Mesendoderm (in vitro differentiated cells): ENCODE measurements around the gene THSD7A.
A peak's percentile ranks its signal among the peaks of the same experiment; 100 is the strongest.

ENCODE experiments used
- DNase-seq: peaks from one replicate; pipeline ENCODE4 v3.0.0; 2013
- H2AK5ac ChIP-seq: 2 replicates; pipeline ENCODE4 v1.6.1; 2013; ENCODE audit warnings: low read length, inconsistent platforms
- H2BK120ac ChIP-seq: 2 replicates; pipeline ENCODE4 v1.6.1; 2013; ENCODE audit warnings: low read depth, mild to moderate bottlenecking, low read length, moderate library complexity, mixed read lengths
- H2BK15ac ChIP-seq: replicated peaks from 2 replicates; pipeline ENCODE4 v1.6.1; 2013; ENCODE audit warnings: low read depth, mild to moderate bottlenecking, moderate library complexity
- H2BK5ac ChIP-seq: 2 replicates; pipeline ENCODE4 v1.6.1; 2013; ENCODE audit warnings: low read length, inconsistent platforms
- H3K18ac ChIP-seq: 2 replicates; pipeline ENCODE4 v1.6.1; 2013; ENCODE audit warnings: mild to moderate bottlenecking, low read length, mixed read lengths
- H3K23ac ChIP-seq: one replicate; pipeline ENCODE4 v1.6.1; 2013; ENCODE audit warnings: low read length
- H3K27ac ChIP-seq: 2 replicates; pipeline ENCODE4 v1.5.1; 2013; ENCODE audit warnings: low read depth, mild to moderate bottlenecking, inconsistent platforms, low read length, moderate library complexity
- H3K27me3 ChIP-seq: 2 replicates; pipeline ENCODE4 v1.6.1; 2013; ENCODE audit warnings: low read length, control low read depth, mild to moderate bottlenecking, inconsistent platforms; ENCODE audit not compliant: insufficient read depth, poor library complexity
- H3K36me3 ChIP-seq: 2 replicates; pipeline ENCODE4 v1.6.1; 2013; ENCODE audit warnings: low read length, inconsistent platforms; ENCODE audit not compliant: control insufficient read depth, insufficient read depth
- H3K4ac ChIP-seq: one replicate; pipeline ENCODE4 v1.6.1; 2013; ENCODE audit warnings: low read depth, mild to moderate bottlenecking, low read length, moderate library complexity
- H3K4me1 ChIP-seq: 2 replicates; pipeline ENCODE4 v1.6.1; 2013; ENCODE audit warnings: low read depth, low read length, inconsistent platforms; ENCODE audit not compliant: control insufficient read depth
- H3K4me2 ChIP-seq: 2 replicates; pipeline ENCODE4 v1.6.1; 2013; ENCODE audit warnings: low read length
- H3K4me3 ChIP-seq: 2 replicates; pipeline ENCODE4 v1.5.1; 2013; ENCODE audit warnings: mild to moderate bottlenecking, low read length
- H3K56ac ChIP-seq: one replicate; pipeline ENCODE4 v1.6.1; 2013; ENCODE audit warnings: low read length
- H3K79me1 ChIP-seq: 2 replicates; pipeline ENCODE4 v1.6.1; 2013; ENCODE audit warnings: low read length, inconsistent platforms
- H3K79me2 ChIP-seq: 2 replicates; pipeline ENCODE4 v1.6.1; 2013; ENCODE audit warnings: mild to moderate bottlenecking, low read length; ENCODE audit not compliant: control insufficient read depth, insufficient read depth
- H3K9ac ChIP-seq: 2 replicates; pipeline ENCODE4 v1.6.1; 2013; ENCODE audit warnings: low read length, inconsistent platforms
- H4K5ac ChIP-seq: one replicate; pipeline ENCODE4 v1.6.1; 2013; ENCODE audit warnings: low read length
- H4K8ac ChIP-seq: one replicate; pipeline ENCODE4 v1.6.1; 2013; ENCODE audit warnings: low read depth, mild to moderate bottlenecking, control low read depth, low read length, moderate library complexity
- WGBS: extraction: QIAGEN DNeasy Blood & Tissue Kit; methylation state at CpG from one replicate; pipeline ENCODE4 v1.1.7; 2013; ENCODE audit warnings: low lambda C conversion rate, missing lambda C conversion rate; ENCODE audit not compliant: insufficient coverage; ENCODE audit errors: extremely low coverage; 5-methylcytosine and 5-hydroxymethylcytosine counted together

Gene THSD7A

GRCh38 chr7:11620406-11621253 is 211.4 kb downstream of the THSD7A start:
- H3K4me2 ChIP-seq: no peak overlapping the region
- no peak overlapping the region for H3K23ac ChIP-seq
- H4K5ac ChIP-seq: no peak overlapping the region
- H3K18ac ChIP-seq: no peak overlapping the region
- H2BK15ac ChIP-seq: no peak overlapping the region
- DNase-seq: no peak
- H3K4ac ChIP-seq: no peak overlapping the region
- no peak overlapping the region for H3K9ac ChIP-seq
- H3K36me3 ChIP-seq: no peaks in the 10 kb centered on the region
- no peak overlapping the region for H4K8ac ChIP-seq
- no peak overlapping the region for H2BK120ac ChIP-seq
- no peak overlapping the region for H2AK5ac ChIP-seq
- WGBS: no CpG with 5 or more reads among the region's 5 CpGs
- no peak overlapping the region for H2BK5ac ChIP-seq
- no peaks in the 10 kb centered on the region for H3K79me1 ChIP-seq
- no peaks in the 10 kb centered on the region for H3K79me2 ChIP-seq
- H3K27me3 ChIP-seq: no peaks in the 10 kb centered on the region
- H3K4me1 ChIP-seq: no peaks in the 10 kb centered on the region
- no peak overlapping the region for H3K4me3 ChIP-seq
- no peak overlapping the region for H3K56ac ChIP-seq
- H3K27ac ChIP-seq: no peak overlapping the region

- Histone ChIP-seq H2AK5ac (no peak overlapping the region), H3K4me2 (no peak overlapping the region), H2BK120ac (no peak overlapping the region), H3K4me3 (no peak overlapping the region), H3K4ac (no peak overlapping the region), H3K27ac (no peak overlapping the region), H4K5ac (no peak overlapping the region), H3K56ac (no peak overlapping the region), H3K4me1 (no peaks in the 10 kb centered on the region), H3K79me1 (no peaks in the 10 kb centered on the region), H2BK15ac (no peak overlapping the region), H4K8ac (no peak overlapping the region), H3K9ac (no peak overlapping the region), H2BK5ac (no peak overlapping the region), H3K36me3 (no peaks in the 10 kb centered on the region), H3K23ac (no peak overlapping the region), H3K18ac (no peak overlapping the region), H3K27me3 (no peaks in the 10 kb centered on the region), H3K79me2 (no peaks in the 10 kb centered on the region)
- DNase-seq: no peak
- WGBS: no CpG with 5 or more reads among the region's 2 CpGs
These were observed 215.5 kb downstream of the THSD7A start for GRCh38 chr7:11616466-11616865.

GRCh38 chr7:11615174-11615573 is 216.8 kb downstream of the THSD7A start:
- no peaks in the 10 kb centered on the region for H3K4me1 ChIP-seq
- H2AK5ac ChIP-seq: no peak overlapping the region
- H3K79me1 ChIP-seq: no peaks in the 10 kb centered on the region
- no peaks in the 10 kb centered on the region for H3K36me3 ChIP-seq
- H2BK15ac ChIP-seq: no peak overlapping the region
- no peak overlapping the region for H3K4me2 ChIP-seq
- H4K5ac ChIP-seq: no peak overlapping the region
- no peak overlapping the region for H3K23ac ChIP-seq
- no peak overlapping the region for H2BK120ac ChIP-seq
- no peak overlapping the region for H3K4me3 ChIP-seq
- no peaks in the 10 kb centered on the region for H3K79me2 ChIP-seq
- no peak overlapping the region for H4K8ac ChIP-seq
- DNase-seq: no peak
- no peak overlapping the region for H3K9ac ChIP-seq
- WGBS: no CpG with 5 or more reads among the region's 2 CpGs
- H3K18ac ChIP-seq: no peak overlapping the region
- H3K27me3 ChIP-seq: no peaks in the 10 kb centered on the region
- H3K27ac ChIP-seq: no peak overlapping the region
- no peak overlapping the region for H2BK5ac ChIP-seq
- H3K4ac ChIP-seq: no peak overlapping the region
- no peak overlapping the region for H3K56ac ChIP-seq

GRCh38 chr7:11613292-11613930 is 218.6 kb downstream of the THSD7A start:
- Histone ChIP-seq H4K5ac (no peak overlapping the region), H3K4me3 (no peak overlapping the region), H3K36me3 (no peaks in the 10 kb centered on the region), H3K4me2 (no peak overlapping the region), H3K27me3 (no peaks in the 10 kb centered on the region), H3K79me1 (no peaks in the 10 kb centered on the region), H3K27ac (no peak overlapping the region), H3K79me2 (no peaks in the 10 kb centered on the region), H2BK5ac (no peak overlapping the region), H3K23ac (no peak overlapping the region), H2AK5ac (no peak overlapping the region), H2BK15ac (no peak overlapping the region), H3K18ac (no peak overlapping the region), H3K56ac (no peak overlapping the region), H3K4me1 (no peaks in the 10 kb centered on the region), H3K4ac (no peak overlapping the region), H3K9ac (no peak overlapping the region), H2BK120ac (no peak overlapping the region), H4K8ac (no peak overlapping the region)
- DNase-seq: peak; percentile 31
- no CpG with 5 or more reads among the region's 5 CpGs for WGBS

- Histone ChIP-seq H3K56ac (no peak overlapping the region), H3K79me2 (no peaks in the 10 kb centered on the region), H2BK5ac (no peak overlapping the region), H3K4me1 (no peaks in the 10 kb centered on the region), H2AK5ac (no peak overlapping the region), H4K5ac (no peak overlapping the region), H3K18ac (no peak overlapping the region), H3K23ac (no peak overlapping the region), H3K4me2 (no peak overlapping the region), H2BK120ac (no peak overlapping the region), H2BK15ac (no peak overlapping the region), H4K8ac (no peak overlapping the region), H3K27ac (no peak overlapping the region), H3K4ac (no peak overlapping the region), H3K4me3 (no peak overlapping the region), H3K27me3 (no peaks in the 10 kb centered on the region), H3K36me3 (no peaks in the 10 kb centered on the region), H3K9ac (no peak overlapping the region), H3K79me1 (no peaks in the 10 kb centered on the region)
- no peak for DNase-seq
- WGBS: no CpG with 5 or more reads among the region's 1 CpG
These were observed 219.3 kb downstream of the THSD7A start for GRCh38 chr7:11612737-11613136.
